ENCODE data around the gene AGFG2. TPM values are rescaled to one million over a fixed set of nuclear protein-coding genes. Genes with fewer than 3 reads are reported as not detected.

Gene AGFG2
- total RNA-seq, 1 donor from 2014 or later: 26.6 TPM

DNA sequence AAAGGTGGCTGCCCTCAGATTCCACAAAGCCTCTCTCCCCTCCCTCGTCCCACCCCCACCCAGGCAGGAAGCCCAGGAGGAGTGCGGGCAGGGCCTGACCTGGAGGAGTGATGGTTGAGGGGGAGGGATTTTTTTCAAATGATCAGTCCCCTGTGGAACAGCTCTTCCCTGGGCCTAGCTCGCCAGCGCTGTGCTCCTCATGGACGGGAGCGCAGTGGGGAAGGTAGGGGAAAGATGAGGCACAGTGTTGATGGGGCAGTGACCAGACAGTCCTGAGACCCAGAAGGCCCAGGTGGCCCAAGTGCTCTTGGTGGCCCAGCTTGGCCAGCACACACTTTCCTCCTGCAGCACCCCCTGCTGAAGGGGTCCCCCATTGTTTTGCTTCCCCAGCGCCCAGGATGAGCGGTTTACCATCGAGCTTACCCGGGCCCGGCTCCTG, 26.1 kb downstream of the AGFG2 start:
- Histone ChIP-seq H3K27me3 (ENCODE audit: low read depth) (no peaks in the 10 kb centered on the region), H3K9me3 (replicated peaks) (no peaks in the 10 kb centered on the region), H3K27ac (replicated peaks) (no peak overlapping the region), H3K4me3 (no peak overlapping the region), H3K36me3 (peaks cover 9% of the 10 kb centered on the region), H3K4me1 (peaks cover 17% of the 10 kb centered on the region)
- intact Hi-C loops (cut with micrococcal nuclease): no loop called here
- no peak for TF ChIP-seq CTCF (IDR thresholded peaks at IDR 0.05; ENCODE audit: borderline replicate concordance)
- no peak for DNase-seq

DNA sequence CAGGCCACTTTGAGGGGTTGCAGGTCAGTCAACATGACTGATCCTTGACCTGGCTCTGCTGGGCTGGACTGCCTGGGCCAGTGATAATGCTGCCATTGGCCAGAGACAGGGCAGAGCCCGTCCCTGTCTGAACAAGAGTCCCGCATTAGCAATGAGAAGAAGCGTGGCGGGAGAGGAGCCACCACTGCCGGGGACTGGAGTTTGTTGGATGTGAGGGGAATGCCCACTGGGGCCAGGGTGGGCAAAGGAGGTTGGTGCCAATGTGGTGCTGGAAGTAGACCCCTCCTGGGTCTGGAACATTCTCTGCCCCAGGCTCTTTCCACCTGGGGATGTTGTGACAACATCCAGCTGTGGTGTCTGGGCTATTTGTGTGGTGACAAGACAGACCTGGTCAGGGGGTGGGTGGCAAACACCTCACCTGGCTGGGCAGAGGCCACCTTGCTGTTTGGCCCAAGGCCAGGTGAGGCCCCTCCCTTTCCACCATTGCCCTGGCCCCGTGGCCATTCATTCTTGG, 27.1 kb downstream of the AGFG2 start:
- peaks cover 22% of the 10 kb centered on the region for H3K4me1 ChIP-seq
- intact Hi-C loops (cut with micrococcal nuclease): no loop called here
- H3K9me3 ChIP-seq (replicated peaks): no peaks in the 10 kb centered on the region
- TF ChIP-seq CTCF (IDR thresholded peaks at IDR 0.05; ENCODE audit: borderline replicate concordance): no peak
- peaks cover 9% of the 10 kb centered on the region for H3K36me3 ChIP-seq
- H3K4me3 ChIP-seq: no peak overlapping the region
- no peaks in the 10 kb centered on the region for H3K27me3 ChIP-seq (ENCODE audit: low read depth)
- DNase-seq: no peak
- no peak overlapping the region for H3K27ac ChIP-seq (replicated peaks)

GRCh38 chr7:100567031-100567730, 28.2 kb downstream of the AGFG2 start:
- no peak for DNase-seq
- Histone ChIP-seq H3K4me1 (peaks cover 22% of the 10 kb centered on the region), H3K27me3 (ENCODE audit: low read depth) (no peaks in the 10 kb centered on the region), H3K36me3 (peaks cover 9% of the 10 kb centered on the region), H3K27ac (replicated peaks) (no peak overlapping the region), H3K9me3 (replicated peaks) (no peaks in the 10 kb centered on the region), H3K4me3 (no peak overlapping the region)
- intact Hi-C loops (cut with micrococcal nuclease): no loop called here
- no peak for TF ChIP-seq CTCF (IDR thresholded peaks at IDR 0.05; ENCODE audit: borderline replicate concordance)

- Histone ChIP-seq H3K27me3 (ENCODE audit: low read depth) (no peaks in the 10 kb centered on the region), H3K4me3 (no peak overlapping the region), H3K36me3 (peaks cover 7% of the 10 kb centered on the region), H3K9me3 (replicated peaks) (no peaks in the 10 kb centered on the region), H3K4me1 (peaks cover 22% of the 10 kb centered on the region), H3K27ac (replicated peaks) (no peak overlapping the region)
- intact Hi-C loops (cut with micrococcal nuclease): no loop called here
- no peak for DNase-seq
- TF ChIP-seq CTCF (IDR thresholded peaks at IDR 0.05; ENCODE audit: borderline replicate concordance): no peak
These were observed 28.8 kb downstream of the AGFG2 start for GRCh38 chr7:100567751-100568175.

DNA sequence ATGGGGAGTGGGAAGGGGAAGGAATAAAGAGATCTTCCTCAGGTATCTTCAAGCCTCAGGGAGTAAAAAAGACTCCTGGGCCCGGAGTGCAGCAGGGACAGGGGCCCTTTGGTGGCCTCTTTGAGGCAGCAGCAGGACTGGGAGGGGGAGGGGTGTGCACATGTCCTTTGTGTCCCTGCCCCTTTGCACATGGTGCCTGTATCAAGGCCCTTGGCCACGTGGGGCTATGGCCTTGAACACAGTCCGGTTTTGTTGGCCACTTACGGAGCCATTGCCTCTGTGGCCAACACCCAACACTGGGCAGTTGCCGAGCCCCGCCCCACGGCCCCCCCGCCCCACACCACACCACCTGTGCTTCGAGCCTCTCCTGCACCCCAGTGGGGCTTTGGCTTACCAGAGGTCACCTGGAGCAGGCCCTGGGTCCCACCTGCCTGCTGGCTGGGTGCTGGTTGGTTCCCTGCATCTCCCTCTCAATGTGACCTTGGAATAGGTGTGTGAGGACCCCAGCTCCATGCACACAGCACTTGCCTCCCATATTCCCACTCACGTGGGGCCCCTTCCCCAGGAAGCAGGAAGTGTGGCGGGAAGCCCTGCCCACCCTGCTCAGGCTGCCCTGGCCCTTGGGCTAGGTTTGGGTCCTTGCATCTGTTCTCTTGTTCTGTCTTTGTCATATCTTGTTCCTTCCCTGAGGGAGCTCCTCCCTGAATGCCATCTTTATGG, 29.3 kb downstream of the AGFG2 start:
- no peak for DNase-seq
- Histone ChIP-seq H3K27me3 (ENCODE audit: low read depth) (no peaks in the 10 kb centered on the region), H3K4me1 (peaks cover 22% of the 10 kb centered on the region), H3K36me3 (peaks cover 1% of the 10 kb centered on the region), H3K27ac (replicated peaks) (no peak overlapping the region), H3K4me3 (no peak overlapping the region), H3K9me3 (replicated peaks) (no peaks in the 10 kb centered on the region)
- TF ChIP-seq CTCF (IDR thresholded peaks at IDR 0.05; ENCODE audit: borderline replicate concordance): no peak
- intact Hi-C loops (cut with micrococcal nuclease): no loop called here
